ENCODE measurements around the gene BPIFB1.

BPIFB1 gene

GRCh38 chr20:33303595-33303994 is 20.6 kb downstream of the BPIFB1 start:
- WGBS (ENCODE audit: extremely low coverage, insufficient coverage, insufficient read length) = no CpG with 5 or more reads among the region's 6 CpGs
- no peak overlapping the region for H3K14ac ChIP-seq (ENCODE audit: low read length)
- no peak overlapping the region for H4K8ac ChIP-seq (ENCODE audit: low read depth, low read length)
- no peak overlapping the region for H2AK5ac ChIP-seq (ENCODE audit: low read length)
- no peak overlapping the region for H2BK12ac ChIP-seq (ENCODE audit: low read length)
- H3K79me2 ChIP-seq (ENCODE audit: control insufficient read depth, insufficient read depth, low read length, poor library complexity) = no peaks in the 10 kb centered on the region
- H4K91ac ChIP-seq (ENCODE audit: low read depth, low read length) = no peak overlapping the region
- H3K27me3 ChIP-seq (ENCODE audit: insufficient read depth, low read length) = no peaks in the 10 kb centered on the region
- H3K4me1 ChIP-seq (ENCODE audit: control insufficient read depth in 1 of 2, insufficient read depth in 2 of 2, low read length in 2 of 2) = no peaks in the 10 kb centered on the region
- no peak overlapping the region for H3K4ac ChIP-seq (ENCODE audit: low read depth, low read length)
- no peak overlapping the region for H4K12ac ChIP-seq (ENCODE audit: low read depth, low read length)
- H3K9ac ChIP-seq (ENCODE audit: low read length) = no peak overlapping the region
- no peaks in the 10 kb centered on the region for H3K36me3 ChIP-seq (ENCODE audit: control insufficient read depth in 1 of 2, insufficient read depth in 2 of 2, low read length in 2 of 2)
- no peak overlapping the region for H3K4me2 ChIP-seq (ENCODE audit: low read length)
- H3K79me1 ChIP-seq (ENCODE audit: low read length) = no peaks in the 10 kb centered on the region
- no peak overlapping the region for H3K27ac ChIP-seq (ENCODE audit: low read depth, low read length)
- H3K23ac ChIP-seq (ENCODE audit: low read length) = no peak overlapping the region
- no peak overlapping the region for H3K18ac ChIP-seq (ENCODE audit: low read length)
- H2BK120ac ChIP-seq (ENCODE audit: insufficient read depth, low read length, poor library complexity) = no peak overlapping the region
- no peak overlapping the region for H2BK5ac ChIP-seq (ENCODE audit: low read depth, low read length, poor library complexity)
- H2AFZ ChIP-seq (ENCODE audit: insufficient read depth, low read length, poor library complexity) = no peak overlapping the region
- peaks cover 4% of the 10 kb centered on the region for H3K9me3 ChIP-seq (ENCODE audit: insufficient read depth, low read depth, low read length)
- H3K4me3 ChIP-seq (ENCODE audit: low read depth, low read length) = no peak overlapping the region
- no peak for DNase-seq

- H3K18ac ChIP-seq (ENCODE audit: low read length) = no peak overlapping the region
- no peak overlapping the region for H2AK5ac ChIP-seq (ENCODE audit: low read length)
- DNase-seq = no peak
- no peak overlapping the region for H3K14ac ChIP-seq (ENCODE audit: low read length)
- H2AFZ ChIP-seq (ENCODE audit: insufficient read depth, low read length, poor library complexity) = no peak overlapping the region
- no peak overlapping the region for H4K8ac ChIP-seq (ENCODE audit: low read depth, low read length)
- no peaks in the 10 kb centered on the region for H3K27me3 ChIP-seq (ENCODE audit: insufficient read depth, low read length)
- H4K91ac ChIP-seq (ENCODE audit: low read depth, low read length) = no peak overlapping the region
- H3K27ac ChIP-seq (ENCODE audit: low read depth, low read length) = no peak overlapping the region
- H2BK5ac ChIP-seq (ENCODE audit: low read depth, low read length, poor library complexity) = no peak overlapping the region
- H4K12ac ChIP-seq (ENCODE audit: low read depth, low read length) = no peak overlapping the region
- peaks cover 7% of the 10 kb centered on the region for H3K9me3 ChIP-seq (ENCODE audit: insufficient read depth, low read depth, low read length)
- no peaks in the 10 kb centered on the region for H3K79me1 ChIP-seq (ENCODE audit: low read length)
- no peak overlapping the region for H3K9ac ChIP-seq (ENCODE audit: low read length)
- no peaks in the 10 kb centered on the region for H3K4me1 ChIP-seq (ENCODE audit: control insufficient read depth in 1 of 2, insufficient read depth in 2 of 2, low read length in 2 of 2)
- H3K4ac ChIP-seq (ENCODE audit: low read depth, low read length) = no peak overlapping the region
- H3K4me3 ChIP-seq (ENCODE audit: low read depth, low read length) = no peak overlapping the region
- no peak overlapping the region for H2BK12ac ChIP-seq (ENCODE audit: low read length)
- no peak overlapping the region for H3K23ac ChIP-seq (ENCODE audit: low read length)
- no peak overlapping the region for H3K4me2 ChIP-seq (ENCODE audit: low read length)
- H3K79me2 ChIP-seq (ENCODE audit: control insufficient read depth, insufficient read depth, low read length, poor library complexity) = no peaks in the 10 kb centered on the region
- H3K36me3 ChIP-seq (ENCODE audit: control insufficient read depth in 1 of 2, insufficient read depth in 2 of 2, low read length in 2 of 2) = no peaks in the 10 kb centered on the region
- no CpG with 5 or more reads among the region's 10 CpGs for WGBS (ENCODE audit: extremely low coverage, insufficient coverage, insufficient read length)
- no peak overlapping the region for H2BK120ac ChIP-seq (ENCODE audit: insufficient read depth, low read length, poor library complexity)
Measured at GRCh38 chr20:33304046-33304445, 21.0 kb downstream of the BPIFB1 start.

DNA sequence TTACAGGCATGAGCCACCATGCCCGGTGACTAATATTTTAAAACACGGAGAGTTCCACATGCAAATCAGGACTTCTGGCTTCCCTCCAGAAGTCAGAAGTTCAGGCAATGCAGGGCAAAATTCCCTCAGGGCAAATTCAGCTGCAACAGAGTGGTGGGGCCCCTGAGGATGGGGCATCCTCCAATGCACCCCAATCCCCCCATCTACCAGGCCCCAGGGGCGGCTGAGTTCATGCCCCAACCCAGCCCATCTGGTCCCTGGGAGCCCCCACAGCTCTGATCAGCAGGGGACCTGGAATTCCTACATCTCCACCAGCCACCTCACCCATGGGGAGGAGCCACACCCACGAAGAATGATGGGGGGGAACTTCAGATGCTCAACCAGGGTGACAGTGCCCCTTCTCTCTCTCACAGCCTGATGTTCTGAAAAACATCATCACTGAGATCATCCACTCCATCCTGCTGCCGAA is 22.6 kb downstream of the BPIFB1 start:
- Histone ChIP-seq H3K18ac (ENCODE audit: low read length) (no peak overlapping the region), H4K12ac (ENCODE audit: low read depth, low read length) (no peak overlapping the region), H3K9me3 (ENCODE audit: insufficient read depth, low read depth, low read length) (peaks cover 7% of the 10 kb centered on the region), H3K27ac (ENCODE audit: low read depth, low read length) (no peak overlapping the region), H2AK5ac (ENCODE audit: low read length) (no peak overlapping the region), H3K79me2 (ENCODE audit: control insufficient read depth, insufficient read depth, low read length, poor library complexity) (no peaks in the 10 kb centered on the region), H3K79me1 (ENCODE audit: low read length) (no peaks in the 10 kb centered on the region), H2AFZ (ENCODE audit: insufficient read depth, low read length, poor library complexity) (no peak overlapping the region), H3K4me2 (ENCODE audit: low read length) (no peak overlapping the region), H2BK120ac (ENCODE audit: insufficient read depth, low read length, poor library complexity) (no peak overlapping the region), H3K27me3 (ENCODE audit: insufficient read depth, low read length) (no peaks in the 10 kb centered on the region), H2BK12ac (ENCODE audit: low read length) (no peak overlapping the region), H3K14ac (ENCODE audit: low read length) (no peak overlapping the region), H3K4ac (ENCODE audit: low read depth, low read length) (no peak overlapping the region), H4K8ac (ENCODE audit: low read depth, low read length) (no peak overlapping the region), H3K4me1 (ENCODE audit: control insufficient read depth in 1 of 2, insufficient read depth in 2 of 2, low read length in 2 of 2) (no peaks in the 10 kb centered on the region), H3K23ac (ENCODE audit: low read length) (no peak overlapping the region), H4K91ac (ENCODE audit: low read depth, low read length) (no peak overlapping the region), H3K36me3 (ENCODE audit: control insufficient read depth in 1 of 2, insufficient read depth in 2 of 2, low read length in 2 of 2) (no peaks in the 10 kb centered on the region), H3K9ac (ENCODE audit: low read length) (no peak overlapping the region), H2BK5ac (ENCODE audit: low read depth, low read length, poor library complexity) (no peak overlapping the region), H3K4me3 (ENCODE audit: low read depth, low read length) (no peak overlapping the region)
- WGBS (ENCODE audit: extremely low coverage, insufficient coverage, insufficient read length) = no CpG with 5 or more reads among the region's 5 CpGs
- DNase-seq = peak in 1 of 2 donors; percentile 7

- Histone ChIP-seq H3K4me1 (ENCODE audit: control insufficient read depth in 1 of 2, insufficient read depth in 2 of 2, low read length in 2 of 2) (no peaks in the 10 kb centered on the region), H2AK5ac (ENCODE audit: low read length) (no peak overlapping the region), H3K9ac (ENCODE audit: low read length) (no peak overlapping the region), H2BK12ac (ENCODE audit: low read length) (no peak overlapping the region), H4K12ac (ENCODE audit: low read depth, low read length) (no peak overlapping the region), H4K91ac (ENCODE audit: low read depth, low read length) (no peak overlapping the region), H4K8ac (ENCODE audit: low read depth, low read length) (no peak overlapping the region), H3K27me3 (ENCODE audit: insufficient read depth, low read length) (no peaks in the 10 kb centered on the region), H3K27ac (ENCODE audit: low read depth, low read length) (no peak overlapping the region), H3K4me2 (ENCODE audit: low read length) (no peak overlapping the region), H3K36me3 (ENCODE audit: control insufficient read depth in 1 of 2, insufficient read depth in 2 of 2, low read length in 2 of 2) (no peaks in the 10 kb centered on the region), H2AFZ (ENCODE audit: insufficient read depth, low read length, poor library complexity) (no peak overlapping the region), H3K18ac (ENCODE audit: low read length) (no peak overlapping the region), H3K79me1 (ENCODE audit: low read length) (no peaks in the 10 kb centered on the region), H2BK120ac (ENCODE audit: insufficient read depth, low read length, poor library complexity) (no peak overlapping the region), H2BK5ac (ENCODE audit: low read depth, low read length, poor library complexity) (no peak overlapping the region), H3K4ac (ENCODE audit: low read depth, low read length) (no peak overlapping the region), H3K23ac (ENCODE audit: low read length) (no peak overlapping the region), H3K4me3 (ENCODE audit: low read depth, low read length) (no peak overlapping the region), H3K79me2 (ENCODE audit: control insufficient read depth, insufficient read depth, low read length, poor library complexity) (no peaks in the 10 kb centered on the region), H3K9me3 (ENCODE audit: insufficient read depth, low read depth, low read length) (peaks cover 7% of the 10 kb centered on the region), H3K14ac (ENCODE audit: low read length) (no peak overlapping the region)
- no peak for DNase-seq
- WGBS (ENCODE audit: extremely low coverage, insufficient coverage, insufficient read length) = no CpG with 5 or more reads among the region's 3 CpGs
Measured at GRCh38 chr20:33306228-33306627, 23.2 kb downstream of the BPIFB1 start.

Data from trophoblast cell (in vitro differentiated cells and primary cell).